Middle frontal gyrus (tissue), 1 donor: Measurements from ENCODE around the gene CALHM1.
"Not testable (repeated sequence)": the region's sequence is repeated elsewhere in the genome, so short reads cannot be mapped to it uniquely, and the experiment has no call there.

Experiments used
- DNase-seq: peaks from one replicate; pipeline ENCODE4 v3.0.0-alpha.2; 2015; ENCODE audit warnings: low spot score; ENCODE audit errors: extremely low spot score

The CALHM1 gene

GRCh38 chr10:103458720-103459119 lies at the start of gene CALHM1:
CALHM1 (minus strand) TSS chr10:103458900; CDS start chr10:103458751, 149 bp downstream.
- DNase-seq = no peak

- DNase-seq = no peak
These were observed 48.8 kb upstream of the CALHM1 start for GRCh38 chr10:103507235-103508191.

- DNase-seq = no peak
These were observed 47.4 kb upstream of the CALHM1 start for GRCh38 chr10:103506061-103506460.

- no peak for DNase-seq
These were observed 45.6 kb upstream of the CALHM1 start for GRCh38 chr10:103504181-103504783.

- DNase-seq = not testable (repeated sequence)
These were observed 45.1 kb upstream of the CALHM1 start for GRCh38 chr10:103503777-103504176.

- DNase-seq = no peak
These were observed 44.4 kb upstream of the CALHM1 start for GRCh38 chr10:103502849-103503660.

GRCh38 chr10:103501186-103501585 lies 42.5 kb upstream of the CALHM1 start:
- no peak for DNase-seq

GRCh38 chr10:103500481-103500880 lies 41.8 kb upstream of the CALHM1 start:
- no peak for DNase-seq

- DNase-seq = no peak
These were observed 41.2 kb upstream of the CALHM1 start for GRCh38 chr10:103499881-103500280.

- DNase-seq = no peak
These were observed 40.4 kb upstream of the CALHM1 start for GRCh38 chr10:103498936-103499638.

- no peak for DNase-seq
These were observed 38.6 kb upstream of the CALHM1 start for GRCh38 chr10:103497161-103497915.

- DNase-seq = no peak
These were observed 36.6 kb upstream of the CALHM1 start for GRCh38 chr10:103495321-103495720.

GRCh38 chr10:103493916-103494877 lies 35.5 kb upstream of the CALHM1 start:
- no peak for DNase-seq

GRCh38 chr10:103493362-103493915 lies 34.7 kb upstream of the CALHM1 start, which contains the start of gene NEURL1:
NEURL1 (plus strand) TSS chr10:103493705; CDS start chr10:103494388, 683 bp downstream.
- peak; percentile 37 for DNase-seq

GRCh38 chr10:103492655-103493261 lies 34.1 kb upstream of the CALHM1 start:
- DNase-seq = no peak

GRCh38 chr10:103491729-103492364 lies 33.1 kb upstream of the CALHM1 start:
- no peak for DNase-seq

GRCh38 chr10:103490986-103491314 lies 32.2 kb upstream of the CALHM1 start:
- no peak for DNase-seq

- no peak for DNase-seq
These were observed 28.7 kb upstream of the CALHM1 start for GRCh38 chr10:103487410-103487708.
